Activated naive CD4-positive, alpha-beta T cell treated with anti-CD3 and anti-CD28 coated beads, Interleukin-2, amount 50 U/mL, for 16 hours (primary cell): Measurements from ENCODE around the gene CCDC85C.

Experiments used
- DNase-seq: peaks from one replicate; pipeline ENCODE4 v3.0.0-alpha.2; 2020

The CCDC85C gene

DNA sequence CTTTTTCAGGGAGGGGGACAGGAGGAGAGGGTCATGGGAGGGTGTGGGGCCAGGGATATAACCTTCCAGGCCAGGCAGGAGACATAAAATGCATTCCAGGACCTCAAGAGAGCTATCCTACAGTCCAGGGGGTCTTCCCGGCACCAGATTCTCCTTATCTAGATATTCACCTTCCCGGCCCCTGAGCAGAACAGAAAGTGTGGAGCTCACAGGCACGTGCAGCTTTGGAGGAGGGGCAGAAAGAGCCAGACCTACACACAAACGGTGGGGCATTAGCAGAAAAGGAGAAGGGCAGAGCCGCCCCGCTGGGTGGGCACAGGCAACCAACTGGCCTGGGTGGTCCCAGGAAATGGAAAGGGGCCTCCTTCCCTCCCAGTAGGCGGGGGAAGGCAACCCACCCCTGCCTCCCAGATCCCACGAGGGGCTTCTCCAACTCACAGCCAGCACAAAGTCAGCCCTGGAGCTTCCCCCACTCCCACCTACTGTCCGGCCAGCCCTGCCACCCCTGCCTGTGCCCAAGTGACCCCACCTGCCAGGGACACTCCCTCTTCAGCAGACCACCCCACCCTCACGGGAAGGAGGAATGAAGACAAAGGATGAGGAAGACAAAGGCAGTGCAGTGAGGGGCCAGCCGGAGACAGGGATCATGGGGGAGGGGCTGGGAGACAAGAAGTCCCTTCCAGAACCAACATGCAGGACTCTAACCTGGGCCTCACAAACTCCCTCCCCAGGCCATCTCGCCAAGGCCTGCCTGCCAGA, 33.3 kb downstream of the CCDC85C start:
- no peak for DNase-seq

DNA sequence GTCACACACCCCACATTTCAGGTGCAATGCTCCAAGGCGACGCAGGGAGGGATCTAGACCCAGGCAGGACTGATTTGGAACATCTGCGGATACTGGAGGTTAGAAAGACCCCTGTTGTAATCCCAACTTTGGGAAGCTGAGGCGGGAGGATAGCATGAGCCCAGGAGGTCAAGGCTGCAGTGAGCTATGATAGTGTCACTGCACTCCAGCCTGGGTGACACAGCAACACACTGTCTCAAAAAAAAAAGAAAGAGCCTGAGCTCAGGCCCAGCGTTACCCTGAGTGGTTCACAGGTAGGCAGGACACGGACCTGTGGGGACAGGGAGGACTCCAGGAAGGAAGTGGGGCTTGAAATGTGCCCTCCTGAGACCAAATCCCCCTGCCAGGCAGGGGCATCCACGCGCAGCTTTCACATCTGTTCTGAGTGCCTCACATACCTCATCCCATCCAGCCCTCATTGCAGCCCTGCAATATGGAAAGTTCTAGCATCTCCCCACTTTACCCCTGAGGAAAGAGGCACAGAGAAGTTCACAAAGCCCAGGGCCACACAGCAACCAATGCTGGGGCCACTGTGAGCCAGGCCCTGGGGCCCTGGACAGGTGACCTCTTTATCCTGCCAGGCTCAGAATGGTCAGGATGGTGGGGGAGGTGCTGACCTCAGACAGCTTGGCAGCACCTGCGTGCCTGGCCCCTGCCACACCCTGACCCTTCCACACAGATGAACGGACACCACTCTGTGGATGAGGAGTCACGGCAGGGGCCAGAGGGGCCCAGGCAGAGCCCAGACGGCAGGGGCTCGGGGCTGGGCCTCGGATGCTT, 34.1 kb downstream of the CCDC85C start:
- no peak for DNase-seq

DNA sequence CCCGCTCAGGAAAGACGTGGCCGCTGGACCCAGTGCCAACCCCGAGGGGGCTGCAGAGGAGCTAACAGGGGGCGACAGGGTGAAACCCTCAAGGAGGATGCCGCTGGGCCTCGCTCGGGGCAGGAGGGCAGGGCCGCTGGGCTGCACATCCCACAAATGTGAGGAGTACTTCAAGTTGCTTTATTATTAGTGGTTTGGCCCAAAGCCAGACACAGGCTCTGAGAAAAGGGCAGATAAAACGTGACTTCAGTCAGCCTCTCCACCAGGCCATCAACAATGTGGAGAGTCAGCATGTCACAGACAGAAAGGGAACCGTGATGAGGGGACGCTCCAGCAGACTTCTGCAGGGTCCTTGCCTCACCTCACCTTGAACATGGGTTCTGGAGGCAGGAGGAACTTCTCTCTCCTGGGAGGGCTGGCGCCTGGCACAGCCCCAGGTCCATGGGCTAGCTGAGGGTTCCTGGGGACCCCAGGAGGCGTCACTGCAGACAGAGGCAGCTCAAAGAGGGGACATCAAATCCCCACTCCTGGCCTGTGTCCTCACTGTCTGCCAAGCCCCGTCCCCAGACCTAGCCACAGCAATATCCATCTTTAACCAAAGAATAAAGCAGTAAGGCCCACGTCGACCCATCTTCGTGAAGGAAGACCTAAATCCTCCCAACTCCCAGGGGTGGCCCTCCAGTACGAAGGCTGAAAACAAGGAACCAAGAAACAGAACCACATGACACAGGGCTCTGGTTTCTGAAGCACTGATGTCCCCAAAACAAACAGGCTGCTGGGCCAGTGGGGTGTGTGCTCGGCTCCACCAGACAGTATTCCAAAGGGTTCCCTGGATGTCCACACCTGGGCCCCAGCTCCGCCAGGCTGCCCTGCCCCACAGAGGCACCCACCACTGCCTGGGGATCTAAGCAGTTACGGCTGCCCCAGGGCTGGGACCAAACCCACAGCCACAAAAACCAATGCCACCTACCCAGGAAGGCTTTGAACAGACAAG, 35.1 kb downstream of the CCDC85C start:
- no peak for DNase-seq

DNA sequence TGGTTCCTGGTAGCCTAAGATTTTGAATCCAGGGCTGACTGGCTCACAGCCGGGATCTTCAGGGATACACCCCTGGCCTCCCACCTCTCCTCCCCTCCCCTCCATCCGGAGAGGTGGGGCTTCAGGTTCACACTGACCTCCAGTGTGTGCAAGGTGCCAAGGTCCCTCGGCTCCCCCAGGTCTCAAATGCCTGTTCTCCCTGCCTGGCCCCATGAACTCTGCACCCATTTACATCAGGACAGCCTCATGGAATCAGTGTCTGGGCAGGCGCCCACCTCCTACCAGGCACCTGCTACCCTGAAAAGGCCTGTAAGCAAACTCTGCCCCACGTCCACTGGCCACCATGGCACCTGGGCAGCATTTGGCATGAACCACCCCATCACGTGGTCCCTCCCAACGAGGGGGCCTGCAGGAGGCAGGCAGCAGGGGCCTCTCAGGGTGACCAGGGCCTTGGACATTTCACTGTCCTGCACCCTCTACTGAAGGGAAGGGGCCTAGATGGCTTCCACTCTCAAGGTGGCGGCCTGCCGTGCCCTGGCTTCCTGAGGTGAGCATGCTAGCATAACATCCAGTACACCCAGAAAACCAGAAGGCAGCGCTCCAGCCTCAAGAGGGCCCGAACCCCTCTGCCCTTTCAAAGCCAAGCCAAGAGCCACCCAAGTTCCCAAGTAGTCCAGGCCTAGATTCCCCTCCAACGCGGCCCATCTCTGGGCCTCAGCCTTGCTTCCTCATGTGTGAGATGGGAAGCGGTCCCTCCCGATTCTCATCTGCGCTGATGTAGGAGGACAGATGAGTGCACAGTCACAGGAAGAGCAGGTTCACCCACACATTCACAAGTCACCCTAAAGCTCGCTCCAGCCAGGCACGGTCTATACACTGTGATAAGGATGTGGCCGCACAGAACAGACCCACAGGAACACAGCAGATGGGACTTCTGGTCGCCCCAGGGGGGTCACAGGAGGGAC, 37.3 kb downstream of the CCDC85C start:
- no peak for DNase-seq

DNA sequence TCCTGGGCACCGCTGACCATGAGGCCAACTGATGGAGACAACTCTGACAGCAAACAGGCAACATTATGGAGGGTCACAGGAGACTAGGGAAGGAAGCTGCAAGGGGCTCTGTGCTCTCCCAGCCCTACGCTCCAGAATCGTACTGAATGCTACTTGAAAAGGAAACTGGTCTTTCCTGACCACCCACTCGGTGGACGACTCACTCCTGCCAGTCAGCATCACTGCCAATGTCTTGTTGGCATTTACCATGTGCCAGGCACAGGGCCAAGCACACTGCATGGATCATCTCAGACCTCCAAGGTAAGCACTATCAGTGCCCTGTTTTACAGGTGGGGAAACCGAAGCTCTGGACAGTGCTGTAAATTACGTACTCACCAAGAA, 38.0 kb downstream of the CCDC85C start:
- DNase-seq = no peak

DNA sequence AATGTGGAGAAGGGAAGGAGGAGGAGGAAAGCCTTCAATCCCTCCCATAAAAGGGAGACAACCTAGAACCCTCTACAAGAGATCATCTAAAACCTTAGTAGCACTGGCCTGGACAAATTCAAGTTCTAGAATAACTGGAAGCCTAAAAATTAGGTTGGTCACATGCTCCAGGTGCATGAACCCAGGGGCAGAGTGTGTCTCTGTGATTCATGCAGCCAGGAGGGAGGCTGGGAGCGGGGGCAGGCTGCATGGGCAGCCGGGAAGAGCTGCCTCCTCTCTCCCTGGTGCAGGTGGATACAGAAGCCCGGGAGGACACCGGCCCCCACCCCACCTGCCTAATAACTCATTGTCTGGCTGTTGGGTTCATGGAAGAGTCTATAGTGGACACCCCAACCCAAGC, 38.6 kb downstream of the CCDC85C start:
- DNase-seq = no peak

DNA sequence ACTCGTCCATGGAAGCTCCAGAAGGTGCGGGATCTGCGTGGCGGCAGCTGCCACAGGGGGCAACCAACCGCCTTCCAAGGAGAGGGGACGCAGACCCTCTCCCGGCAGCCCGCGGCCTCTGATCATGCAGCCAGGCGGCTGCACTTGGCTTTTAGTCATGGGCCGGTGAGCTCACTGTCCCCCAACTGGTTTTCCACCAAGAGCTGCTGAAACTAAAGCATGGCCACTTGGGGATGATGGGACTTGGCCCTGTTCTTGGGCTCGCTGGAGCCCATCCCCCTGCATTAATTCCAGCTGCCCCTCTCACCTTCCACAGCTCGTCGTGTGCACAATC, 39.1 kb downstream of the CCDC85C start:
- no peak for DNase-seq

DNA sequence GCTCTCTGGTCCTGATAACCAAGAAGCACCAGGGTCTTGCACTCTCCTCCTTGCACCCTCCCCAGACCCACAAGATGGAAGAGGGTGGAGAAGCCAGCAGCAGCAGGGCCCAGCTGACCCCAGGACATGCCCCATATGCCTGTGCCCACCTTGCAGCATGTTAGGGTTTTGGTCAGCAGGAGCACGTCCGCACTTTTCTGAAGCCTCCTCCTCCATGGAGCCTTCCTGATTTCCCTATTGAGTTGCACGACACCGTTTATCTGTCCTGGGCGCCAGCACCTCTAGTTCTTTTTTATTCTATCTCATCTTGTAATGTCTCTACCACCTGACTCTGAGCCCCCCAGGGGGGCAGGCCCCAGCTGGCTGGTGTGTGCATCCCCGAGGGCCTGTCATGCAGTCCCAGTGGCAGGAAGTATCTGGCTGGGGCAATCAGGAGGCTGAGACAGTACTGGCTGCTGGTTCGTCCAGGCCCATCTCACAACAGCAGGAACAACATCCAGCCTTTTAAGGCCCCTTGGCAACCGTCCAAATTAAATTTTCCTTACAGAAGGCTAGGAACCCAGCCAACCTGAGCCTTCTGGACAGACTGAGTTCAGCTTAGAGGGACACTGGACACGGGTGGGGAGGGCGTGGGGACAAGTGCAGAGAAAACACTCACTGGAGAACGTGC, 39.6 kb downstream of the CCDC85C start:
- DNase-seq = no peak

DNA sequence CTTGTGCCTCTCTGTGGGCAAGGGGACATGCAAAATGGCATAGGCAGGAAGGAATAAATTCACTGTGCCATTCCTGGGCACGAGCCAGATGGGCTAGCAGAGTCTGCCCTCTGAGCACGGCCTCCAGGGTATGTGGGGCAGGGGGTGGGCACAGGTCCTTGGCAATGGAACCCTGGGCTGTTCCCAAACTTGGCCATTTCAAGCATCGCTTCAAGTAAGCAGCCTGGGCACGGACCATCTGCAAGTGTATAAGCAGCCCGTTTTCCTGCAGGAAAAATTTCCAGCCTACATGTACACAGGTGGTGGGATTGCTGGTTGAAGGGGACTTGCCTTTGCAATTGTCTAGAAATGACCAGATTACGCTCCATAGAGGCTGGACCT, 40.3 kb downstream of the CCDC85C start:
- no peak for DNase-seq

DNA sequence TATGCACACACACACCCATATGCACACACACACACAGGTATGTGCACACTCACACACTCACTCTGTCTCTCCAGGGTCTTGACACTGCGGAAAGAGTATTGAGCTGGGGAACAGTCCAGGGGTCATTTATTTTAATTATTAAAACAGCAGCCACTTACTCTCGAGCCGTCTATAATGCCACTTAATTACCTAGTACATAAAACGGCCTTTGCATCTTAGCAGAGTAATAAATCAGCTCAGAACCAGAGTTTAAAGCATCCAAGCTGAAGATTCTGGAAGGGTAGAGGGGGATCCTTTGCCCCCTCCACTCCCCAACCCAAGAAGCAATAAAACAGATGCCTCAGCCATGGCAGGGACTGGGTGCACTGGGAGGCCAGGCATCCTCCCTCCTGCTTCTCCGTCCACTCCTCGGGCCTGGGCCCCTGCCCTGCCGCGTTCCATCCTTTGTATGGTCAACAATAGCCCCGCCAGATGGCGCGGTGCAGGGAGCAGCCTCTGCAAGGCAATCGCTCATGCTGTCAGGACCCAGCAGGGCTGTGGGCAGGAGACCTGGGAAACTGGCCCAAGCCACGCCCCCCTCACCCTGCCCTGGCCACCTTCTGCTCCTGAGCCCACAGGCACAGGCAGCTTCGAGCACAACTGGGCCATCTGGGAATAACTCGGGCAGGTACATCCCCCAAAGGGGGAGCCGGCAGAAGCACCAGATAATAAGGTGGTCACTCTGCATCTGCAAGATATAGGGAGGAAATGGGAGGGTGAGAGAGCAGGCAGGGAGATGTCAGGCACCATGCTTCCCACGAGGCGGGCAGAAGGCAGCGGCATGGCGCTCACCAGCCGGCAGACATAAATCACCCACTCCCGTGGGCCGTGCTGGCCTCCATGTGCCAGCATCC, 40.9 kb downstream of the CCDC85C start:
- DNase-seq = no peak

DNA sequence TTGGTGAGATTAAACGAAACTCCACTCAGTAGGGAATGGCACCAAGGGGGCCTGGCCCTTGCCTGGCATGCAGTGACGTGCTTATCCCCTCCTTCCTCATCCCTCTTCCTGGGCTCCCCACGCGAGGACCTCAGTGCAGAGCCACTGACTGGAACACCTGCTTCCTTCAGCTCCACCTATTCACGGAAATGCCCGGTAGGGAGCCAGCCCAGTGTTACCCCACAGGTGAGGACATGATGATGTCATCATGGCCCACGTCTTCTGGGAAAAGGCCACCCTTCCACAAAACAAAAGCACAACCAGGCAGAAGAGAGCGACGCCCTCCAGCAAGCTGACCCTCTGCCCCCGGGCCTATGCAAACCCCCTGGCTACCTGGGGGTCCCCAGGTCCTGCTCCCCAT, 42.1 kb downstream of the CCDC85C start:
- DNase-seq = no peak

DNA sequence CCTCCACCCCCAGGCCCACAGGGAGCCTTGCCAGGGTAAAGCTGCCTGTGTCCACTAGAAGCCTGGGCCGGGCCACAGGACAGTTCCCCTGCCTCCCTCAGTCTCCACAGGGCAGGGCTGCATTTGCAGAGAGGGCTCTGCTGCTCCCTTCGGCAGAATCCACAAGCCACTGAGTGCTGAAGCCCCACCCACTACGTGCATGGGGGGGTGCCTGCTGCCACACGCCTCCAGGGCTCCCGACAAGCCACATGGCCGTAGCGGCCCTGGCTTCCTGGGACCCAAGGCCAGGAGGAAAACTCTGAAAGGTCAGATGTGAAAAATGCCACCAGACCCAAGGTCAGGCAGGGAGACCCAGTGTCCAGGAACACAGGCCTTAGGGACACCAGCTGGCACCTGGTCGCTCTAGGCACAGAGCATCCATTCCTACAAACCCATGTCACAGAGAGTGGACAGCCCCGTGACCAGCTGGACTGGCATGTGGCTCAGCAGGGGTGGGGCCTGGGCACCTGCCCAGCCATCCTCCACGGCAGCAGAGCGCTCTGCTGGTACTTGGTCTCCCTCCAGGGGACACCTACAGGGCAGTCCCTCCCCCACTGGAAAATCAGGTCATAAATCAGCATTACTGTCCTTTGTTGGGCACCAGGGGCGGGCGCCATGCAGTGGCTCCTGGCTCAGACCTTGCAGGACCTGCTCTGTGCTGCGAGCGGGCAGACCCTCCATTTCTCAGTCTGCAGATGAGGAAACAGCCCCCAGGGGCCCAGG, 42.9 kb downstream of the CCDC85C start:
- DNase-seq = no peak

DNA sequence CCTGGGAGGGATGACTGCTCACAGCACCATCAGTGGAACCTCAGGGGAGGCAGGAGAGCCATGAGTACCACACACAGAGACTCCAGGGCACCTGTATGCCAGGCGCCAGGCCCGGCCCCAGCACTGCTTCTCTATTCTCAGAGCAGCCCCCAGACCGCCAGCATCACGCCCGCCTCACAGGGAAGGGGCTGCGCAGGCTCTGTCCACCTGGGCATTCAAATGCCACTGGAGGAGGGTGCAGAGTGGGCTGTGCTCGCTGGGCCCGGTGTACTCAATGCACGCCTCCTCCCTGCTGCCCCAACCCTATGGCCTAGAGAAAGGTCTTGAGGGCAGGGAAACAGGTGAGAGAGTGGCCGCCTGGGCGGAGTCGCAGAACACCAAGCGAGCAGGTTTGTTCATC, 43.6 kb downstream of the CCDC85C start:
- DNase-seq = no peak

DNA sequence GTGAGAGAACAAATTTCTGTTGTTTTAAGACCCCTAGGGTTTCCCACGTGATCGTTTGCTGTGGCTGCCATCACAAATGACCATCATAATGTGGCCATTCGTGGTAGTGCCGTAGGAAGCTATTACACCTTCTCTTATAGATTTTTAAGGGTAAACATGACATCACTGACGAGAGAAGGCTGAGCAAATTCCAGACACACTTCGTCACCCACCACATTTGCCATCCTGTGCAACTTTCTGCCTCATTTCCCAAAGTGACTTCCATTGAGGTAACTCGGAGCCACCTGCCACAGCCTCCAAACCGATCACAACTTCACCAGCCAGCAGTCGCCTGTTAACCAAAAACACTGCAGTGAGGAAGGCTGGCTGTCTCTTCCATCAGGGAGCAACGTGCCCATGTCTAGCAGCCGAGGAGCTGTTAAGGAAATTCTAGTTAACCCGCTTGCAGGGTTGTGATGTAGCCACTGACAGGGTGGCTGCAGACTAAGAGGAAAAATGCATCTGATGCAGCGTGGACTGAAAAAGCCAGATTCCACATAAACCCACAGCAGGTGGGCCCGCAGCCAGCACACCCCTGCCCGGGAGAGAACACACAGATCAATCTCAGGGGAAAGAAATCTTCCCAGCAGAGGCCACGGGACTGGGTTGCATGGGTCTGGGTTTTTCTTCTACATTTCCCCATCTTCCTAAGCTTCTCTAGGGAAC, 44.6 kb downstream of the CCDC85C start:
- no peak for DNase-seq

DNA sequence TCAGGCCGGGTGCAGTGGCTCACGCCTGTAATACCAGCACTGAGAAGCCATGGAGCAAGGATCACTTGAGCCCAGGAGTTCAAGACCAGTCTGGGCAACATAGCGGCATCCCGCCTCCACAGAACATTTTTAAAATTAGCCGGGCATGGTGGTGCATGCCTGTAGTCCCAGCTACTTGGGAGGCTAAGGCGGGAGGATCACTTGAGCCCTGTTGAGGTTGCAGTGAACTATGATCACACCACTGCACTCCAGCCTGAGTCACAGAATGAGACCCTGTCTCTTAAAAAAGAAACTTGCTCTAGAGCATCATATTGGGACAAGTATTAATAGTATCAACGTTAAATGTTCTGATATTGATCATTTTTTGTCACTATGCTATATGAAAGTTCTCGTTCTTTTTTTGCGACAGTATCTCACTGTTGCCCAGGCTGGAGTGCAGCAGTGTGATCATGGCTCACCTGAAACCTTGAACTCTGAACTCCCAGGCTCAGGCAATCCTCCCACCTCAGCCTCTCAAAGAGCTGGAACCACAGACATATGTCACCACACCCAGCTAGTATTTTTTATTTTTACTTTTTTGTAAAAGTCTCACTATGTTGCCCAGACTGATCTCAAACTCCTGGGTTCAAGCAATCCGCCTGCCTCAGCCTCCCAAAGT, 47.7 kb downstream of the CCDC85C start:
- no peak for DNase-seq

DNA sequence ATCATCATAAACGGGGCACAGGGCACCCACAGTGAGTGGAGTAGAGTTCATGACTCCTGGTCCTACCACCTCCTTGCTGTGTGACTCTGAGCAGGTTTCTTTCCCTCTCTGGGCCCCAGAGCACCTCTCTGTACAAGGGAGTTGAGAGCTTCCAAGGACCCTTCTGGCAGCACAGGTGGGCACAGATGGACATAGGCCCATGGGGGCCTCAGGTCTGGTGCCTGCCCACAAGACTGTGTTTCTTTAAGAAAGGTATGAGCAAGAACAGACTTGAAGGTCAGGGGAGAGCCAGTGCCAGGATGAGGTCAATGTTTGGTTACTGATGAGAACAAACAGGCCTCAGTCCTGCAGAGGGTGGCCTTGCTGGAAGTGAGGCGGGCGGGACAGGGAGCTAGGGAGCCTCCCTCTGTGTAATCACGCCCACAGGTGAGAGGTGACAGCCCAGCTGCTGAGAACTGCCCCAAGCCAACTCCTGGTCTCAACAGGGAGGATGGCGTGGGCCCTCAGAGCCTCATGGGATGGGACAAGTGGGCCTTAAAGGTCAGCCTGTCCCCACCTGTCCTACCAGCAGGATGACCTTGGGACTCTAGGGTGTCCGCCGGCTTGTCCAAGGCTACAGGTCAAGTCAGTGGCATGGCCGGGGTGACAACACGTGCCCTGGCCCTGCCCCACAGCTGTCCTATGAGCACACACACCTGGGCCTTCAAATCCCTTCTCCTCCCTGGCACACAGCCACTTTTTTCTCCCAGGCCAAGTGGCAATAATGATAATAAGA, 49.1 kb downstream of the CCDC85C start:
- DNase-seq = no peak

DNA sequence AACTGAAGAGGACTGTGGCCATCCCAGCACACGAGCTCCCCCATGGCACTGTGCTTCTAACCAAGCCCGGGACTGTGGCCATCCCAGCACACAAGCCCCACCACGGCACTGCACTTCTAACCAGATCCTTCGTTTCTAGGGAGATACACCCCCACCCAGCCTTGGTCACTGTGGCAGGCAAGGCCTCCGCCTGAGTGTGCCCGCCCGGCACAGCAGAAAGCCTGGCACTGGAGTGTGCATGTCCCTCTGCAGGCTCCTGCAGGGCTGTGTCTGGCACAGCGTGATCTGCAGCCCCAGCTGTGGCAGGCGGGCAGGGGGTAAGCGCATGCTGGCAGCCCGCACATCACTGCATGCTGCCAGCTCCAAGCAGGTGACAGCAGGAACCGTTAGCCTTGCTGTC, 49.8 kb downstream of the CCDC85C start:
- DNase-seq = no peak
